ENCODE measurements around the gene SNX25. TPM values are rescaled to one million over a fixed set of nuclear protein-coding genes. Genes with fewer than 3 reads are reported as not detected.

SNX25 gene
- total RNA-seq, 1 experiment from 2014 or later: 8.4 TPM

- ChIA-PET POLR2A (ENCODE audit: unreplicated experiment) (no interaction called here), CTCF (no interaction called here)
- ATAC-seq (no peak), DNase-seq (no peak)
- TF ChIP-seq EZH2phosphoT487 (IDR thresholded peaks at IDR 0.05; ENCODE audit: borderline replicate concordance, low read length) (no peak), EZH2 (IDR thresholded peaks at IDR 0.05; ENCODE audit: low read length, unreplicated experiment) (no peak), CTCF (conservative IDR thresholded peaks at IDR 0.05; ENCODE audit: low read depth, low read length) (no peak)
- no peaks in the 10 kb centered on the region for H3K4me1 ChIP-seq (ENCODE audit: insufficient read depth, low read length)
- H3K27ac ChIP-seq (ENCODE audit: low read length): no peak overlapping the region
- no peaks in the 10 kb centered on the region for H3K9me2 ChIP-seq (replicated peaks; ENCODE audit: low read length)
- H4K20me1 ChIP-seq (ENCODE audit: low read length): no peaks in the 10 kb centered on the region
- BruUV-seq (replicated peaks): no TSS peak
- H3K9me3 ChIP-seq (ENCODE audit: low read length): no peaks in the 10 kb centered on the region
- no peak overlapping the region for H2AFZ ChIP-seq (ENCODE audit: low read length)
- H3F3A ChIP-seq (ENCODE audit: low read length, unreplicated experiment): no peaks in the 10 kb centered on the region
- H3K79me2 ChIP-seq (ENCODE audit: low read length): no peaks in the 10 kb centered on the region
- no peak overlapping the region for H3K9ac ChIP-seq (ENCODE audit: low read length)
- intact Hi-C loops (cut with micrococcal nuclease): no loop called here
- H3K27me3 ChIP-seq (ENCODE audit: low read length): no peaks in the 10 kb centered on the region
- H3K4me3 ChIP-seq (ENCODE audit: low read length): no peak overlapping the region
- no peak overlapping the region for H3K4me2 ChIP-seq (ENCODE audit: low read length)
- H3K36me3 ChIP-seq (ENCODE audit: low read depth, low read length): no peaks in the 10 kb centered on the region
Measured at GRCh38 chr4:185249105-185249504, 39.7 kb downstream of the SNX25 start.

GRCh38 chr4:185254434-185254833, 45.0 kb downstream of the SNX25 start:
- Histone ChIP-seq H2AFZ (ENCODE audit: low read length) (no peak overlapping the region), H3K36me3 (ENCODE audit: low read depth, low read length) (no peaks in the 10 kb centered on the region), H4K20me1 (ENCODE audit: low read length) (no peaks in the 10 kb centered on the region), H3K4me1 (ENCODE audit: insufficient read depth, low read length) (peaks cover 29% of the 10 kb centered on the region), H3K79me2 (ENCODE audit: low read length) (no peaks in the 10 kb centered on the region), H3K9me2 (replicated peaks; ENCODE audit: low read length) (no peaks in the 10 kb centered on the region), H3K4me2 (ENCODE audit: low read length) (no peak overlapping the region), H3F3A (ENCODE audit: low read length, unreplicated experiment) (no peaks in the 10 kb centered on the region), H3K27me3 (ENCODE audit: low read length) (no peaks in the 10 kb centered on the region), H3K27ac (ENCODE audit: low read length) (no peak overlapping the region), H3K9me3 (ENCODE audit: low read length) (no peaks in the 10 kb centered on the region), H3K9ac (ENCODE audit: low read length) (no peak overlapping the region), H3K4me3 (ENCODE audit: low read length) (no peak overlapping the region)
- CTCF ChIA-PET: no interaction called here
- DNase-seq (no peak), ATAC-seq (no peak)
- POLR2A ChIA-PET (ENCODE audit: unreplicated experiment): interaction anchor here (0.6 kb wide), 1 partner anchor 142 kb away, joined by 3 read pairs; the partner anchor contains the start of gene ANKRD37
- intact Hi-C loops (cut with micrococcal nuclease): no loop called here
- TF ChIP-seq EZH2phosphoT487 (IDR thresholded peaks at IDR 0.05; ENCODE audit: borderline replicate concordance, low read length) (no peak), EZH2 (IDR thresholded peaks at IDR 0.05; ENCODE audit: low read length, unreplicated experiment) (no peak), CTCF (conservative IDR thresholded peaks at IDR 0.05; ENCODE audit: low read depth, low read length) (no peak)
- BruUV-seq (replicated peaks): no TSS peak

- ChIA-PET POLR2A (ENCODE audit: unreplicated experiment) (no interaction called here), CTCF (interaction anchor here (0.6 to 1.0 kb wide), 3 partner anchors 38 to 113 kb away, joined by 3 to 8 read pairs (median 3); partner anchors contain the start of gene SLC25A4)
- Histone ChIP-seq H2AFZ (ENCODE audit: low read length) (no peak overlapping the region), H3K9me2 (replicated peaks; ENCODE audit: low read length) (no peaks in the 10 kb centered on the region), H3K27me3 (ENCODE audit: low read length) (no peaks in the 10 kb centered on the region), H3K9me3 (ENCODE audit: low read length) (no peaks in the 10 kb centered on the region), H3K79me2 (ENCODE audit: low read length) (no peaks in the 10 kb centered on the region), H3K27ac (ENCODE audit: low read length) (no peak overlapping the region), H3K36me3 (ENCODE audit: low read depth, low read length) (no peaks in the 10 kb centered on the region), H3K9ac (ENCODE audit: low read length) (no peak overlapping the region), H4K20me1 (ENCODE audit: low read length) (no peaks in the 10 kb centered on the region), H3K4me1 (ENCODE audit: insufficient read depth, low read length) (peaks cover 31% of the 10 kb centered on the region), H3K4me3 (ENCODE audit: low read length) (no peak overlapping the region), H3F3A (ENCODE audit: low read length, unreplicated experiment) (no peaks in the 10 kb centered on the region), H3K4me2 (ENCODE audit: low read length) (peak overlapping the region; percentile 48; the same call in 1 of the 2 replicates)
- intact Hi-C loops (cut with micrococcal nuclease): no loop called here
- ATAC-seq (no peak), DNase-seq (no peak)
- TF ChIP-seq EZH2phosphoT487 (IDR thresholded peaks at IDR 0.05; ENCODE audit: borderline replicate concordance, low read length) (no peak), EZH2 (IDR thresholded peaks at IDR 0.05; ENCODE audit: low read length, unreplicated experiment) (no peak)
- no TSS peak for BruUV-seq (replicated peaks)
Measured at GRCh38 chr4:185255868-185256267, 46.5 kb downstream of the SNX25 start.

Measured in PC-3 (cell line).